Measurements from ENCODE around the gene MDH2. TPM values are rescaled to one million over a fixed set of nuclear protein-coding genes. Genes with fewer than 3 reads are reported as not detected.
"Not testable (repeated sequence)": the region's sequence is repeated elsewhere in the genome, so short reads cannot be mapped to it uniquely, and the experiment has no call there.

The MDH2 gene
- total RNA-seq, 2 donors from 2014 or later = 162 to 170 TPM

DNA sequence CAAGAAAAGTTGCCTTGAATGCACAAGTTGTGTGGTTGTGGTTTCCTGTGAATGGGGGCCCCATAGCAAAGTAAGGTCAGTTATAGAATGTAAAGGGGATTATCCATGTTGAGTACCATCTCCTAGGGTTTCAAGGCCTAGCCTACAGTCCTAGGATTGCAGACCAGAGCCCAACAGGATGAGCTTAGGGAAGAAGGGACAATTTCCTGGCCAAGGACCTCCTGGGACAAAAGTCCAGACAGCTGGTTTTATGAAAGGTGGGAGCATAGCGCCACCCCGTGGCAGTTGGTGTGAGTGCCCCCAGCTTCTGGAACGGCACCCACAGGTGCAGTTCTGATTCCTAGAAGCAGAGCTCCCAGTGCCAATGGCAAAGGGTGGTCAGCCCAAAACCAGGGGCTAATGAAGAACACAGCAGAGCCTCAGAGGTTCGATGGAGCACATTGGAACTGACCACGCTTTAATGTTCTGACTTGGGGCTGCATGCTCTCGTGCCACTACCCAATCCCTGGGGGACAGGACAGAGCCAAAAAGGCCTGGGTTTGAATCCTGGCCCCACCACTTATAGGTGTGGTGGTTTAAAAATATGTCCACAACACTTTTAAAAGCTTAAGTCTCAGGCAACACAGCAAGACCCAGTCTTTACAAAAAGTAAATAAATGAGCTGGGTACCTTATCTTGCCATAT, 27.7 kb upstream of the MDH2 start:
- Mint-ChIP-seq H3K27me3 (ENCODE audit: low read depth) (no peaks in the 10 kb centered on the region), H3K4me3 (peak overlapping the region in 1 of 2 donors; percentile 39), H3K27ac (no peak overlapping the region), H3K9me3 (no peaks in the 10 kb centered on the region), H3K36me3 (ENCODE audit: insufficient read depth in 2 of 2) (peaks cover 6 to 12% of the 10 kb centered on the region in 2 donors), H3K4me1 (ENCODE audit: low read depth) (peaks cover 10% of the 10 kb centered on the region)
- DNase-seq (peak; percentile 70 to 78), ATAC-seq (replicated peaks in 1 of 2) (peak; percentile 64 to 70)

DNA sequence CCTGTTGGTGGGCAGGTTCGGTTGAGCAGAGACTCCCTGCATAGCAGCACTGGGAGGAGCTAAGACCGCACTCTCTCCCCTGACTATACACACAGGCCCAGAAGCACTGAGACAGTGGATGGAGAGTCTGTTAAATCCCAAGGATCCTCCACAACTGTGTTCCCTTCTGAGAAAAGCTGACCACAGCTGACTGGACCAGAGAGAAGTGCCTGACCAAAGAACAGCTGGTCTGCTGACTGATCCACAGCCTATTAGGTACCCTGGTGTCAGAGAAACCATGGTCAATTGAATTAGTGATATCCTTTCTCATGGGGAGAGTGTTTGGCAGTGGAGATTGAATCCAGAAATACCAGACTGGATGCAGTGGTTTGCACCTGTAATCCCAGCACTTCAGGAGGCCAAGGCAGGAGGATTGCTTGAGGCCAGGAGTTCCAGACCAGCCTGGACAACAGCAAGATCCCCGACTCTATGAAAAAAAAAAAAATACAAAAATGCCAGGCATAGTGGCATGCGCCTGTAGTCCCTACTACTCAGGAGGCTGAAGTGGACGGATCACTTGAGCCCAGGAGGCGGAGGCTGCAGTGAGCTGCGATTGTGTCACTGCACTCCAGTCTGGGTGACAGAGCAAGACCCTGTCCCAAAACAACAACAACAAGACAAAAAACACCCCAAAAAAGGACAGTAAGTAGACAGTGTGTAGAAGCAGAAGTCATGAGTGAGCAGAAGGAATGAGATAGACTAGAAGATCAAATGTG, 25.7 kb upstream of the MDH2 start:
- peaks cover 6 to 12% of the 10 kb centered on the region in 2 donors for H3K36me3 Mint-ChIP-seq (ENCODE audit: insufficient read depth in 2 of 2)
- H3K4me1 Mint-ChIP-seq (ENCODE audit: low read depth) = peaks cover 10% of the 10 kb centered on the region
- H3K9me3 Mint-ChIP-seq = no peaks in the 10 kb centered on the region
- ATAC-seq (replicated peaks in 1 of 2) (no peak), DNase-seq (no peak)
- no peaks in the 10 kb centered on the region for H3K27me3 Mint-ChIP-seq (ENCODE audit: low read depth)
- H3K4me3 Mint-ChIP-seq = no peak overlapping the region
- no peak overlapping the region for H3K27ac Mint-ChIP-seq

DNA sequence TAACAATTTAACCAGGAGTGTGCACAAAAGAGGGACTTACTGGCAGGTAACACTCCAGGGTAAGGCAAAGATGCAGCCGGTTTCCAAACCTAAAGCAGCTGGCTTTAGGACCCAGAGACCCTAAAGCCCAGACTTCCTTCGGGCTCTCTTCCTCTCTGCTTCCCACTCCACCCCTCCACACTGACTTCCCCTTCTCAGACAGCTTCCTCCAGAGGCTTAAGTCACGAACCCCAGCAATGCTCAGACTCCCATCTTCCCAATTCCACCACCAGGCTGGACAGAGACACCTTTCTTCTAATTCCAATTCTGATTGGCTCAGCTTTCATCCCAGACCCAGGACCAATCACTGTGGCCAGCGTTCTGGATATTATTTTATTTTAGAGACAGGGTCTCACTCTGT, 24.9 kb upstream of the MDH2 start:
- Mint-ChIP-seq H3K27ac (no peak overlapping the region), H3K9me3 (no peaks in the 10 kb centered on the region), H3K4me1 (ENCODE audit: low read depth) (peaks cover 10% of the 10 kb centered on the region), H3K36me3 (ENCODE audit: insufficient read depth in 2 of 2) (peaks cover 6 to 12% of the 10 kb centered on the region in 2 donors), H3K4me3 (no peak overlapping the region), H3K27me3 (ENCODE audit: low read depth) (no peaks in the 10 kb centered on the region)
- ATAC-seq (replicated peaks in 1 of 2) (no peak), DNase-seq (no peak)

DNA sequence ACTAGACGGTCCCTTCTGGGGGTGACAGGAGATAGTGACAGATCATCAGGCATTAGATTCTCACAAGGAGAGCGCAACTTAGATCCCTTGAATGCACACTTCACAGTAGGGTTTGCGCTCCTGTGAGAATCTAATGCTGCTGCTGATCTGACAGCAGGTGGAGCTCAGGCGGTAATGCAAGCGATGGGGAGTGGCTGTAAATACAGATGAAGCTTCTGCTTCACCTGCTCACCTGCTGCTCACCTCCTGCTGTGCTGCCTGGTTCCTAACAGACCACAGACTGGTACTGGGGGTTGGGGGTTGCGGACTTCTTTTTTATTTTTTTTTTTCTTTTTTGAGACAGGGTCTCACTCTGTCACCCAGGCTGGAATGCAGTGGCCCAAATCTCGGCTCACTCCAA, 18.2 kb upstream of the MDH2 start:
- H3K27me3 Mint-ChIP-seq (ENCODE audit: low read depth); DNase-seq; H3K4me3 Mint-ChIP-seq; H3K4me1 Mint-ChIP-seq (ENCODE audit: low read depth); H3K27ac Mint-ChIP-seq; H3K9me3 Mint-ChIP-seq; H3K36me3 Mint-ChIP-seq (ENCODE audit: insufficient read depth in 2 of 2); ATAC-seq (replicated peaks in 1 of 2): not testable (repeated sequence)

DNA sequence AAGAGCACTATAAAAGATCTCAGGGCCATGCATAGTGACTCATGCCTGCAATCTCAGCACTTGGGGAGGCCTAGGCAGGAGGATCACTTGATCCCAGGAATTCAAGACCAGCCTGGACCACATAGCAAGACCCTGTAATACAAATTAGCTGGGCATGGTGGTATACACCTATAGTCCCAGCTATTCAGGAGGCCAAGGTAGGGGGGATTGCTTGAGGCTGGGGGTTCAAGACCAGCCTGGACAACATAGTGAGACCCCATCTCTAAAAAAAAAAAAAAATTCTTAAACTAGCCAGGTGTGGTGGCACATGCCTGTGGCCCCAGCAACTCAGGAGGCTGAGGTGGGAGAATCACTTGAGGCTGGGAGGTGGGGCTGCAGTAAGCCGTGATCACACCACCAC, 15.9 kb upstream of the MDH2 start:
- H3K9me3 Mint-ChIP-seq = no peaks in the 10 kb centered on the region
- H3K36me3 Mint-ChIP-seq (ENCODE audit: insufficient read depth in 2 of 2) = no peaks in the 10 kb centered on the region
- ATAC-seq (replicated peaks in 1 of 2) = no peak
- no peaks in the 10 kb centered on the region for H3K27me3 Mint-ChIP-seq (ENCODE audit: low read depth)
- no peak overlapping the region for H3K27ac Mint-ChIP-seq
- H3K4me1 Mint-ChIP-seq (ENCODE audit: low read depth) = peaks cover 7% of the 10 kb centered on the region
- DNase-seq = no peak
- H3K4me3 Mint-ChIP-seq = no peak overlapping the region

DNA sequence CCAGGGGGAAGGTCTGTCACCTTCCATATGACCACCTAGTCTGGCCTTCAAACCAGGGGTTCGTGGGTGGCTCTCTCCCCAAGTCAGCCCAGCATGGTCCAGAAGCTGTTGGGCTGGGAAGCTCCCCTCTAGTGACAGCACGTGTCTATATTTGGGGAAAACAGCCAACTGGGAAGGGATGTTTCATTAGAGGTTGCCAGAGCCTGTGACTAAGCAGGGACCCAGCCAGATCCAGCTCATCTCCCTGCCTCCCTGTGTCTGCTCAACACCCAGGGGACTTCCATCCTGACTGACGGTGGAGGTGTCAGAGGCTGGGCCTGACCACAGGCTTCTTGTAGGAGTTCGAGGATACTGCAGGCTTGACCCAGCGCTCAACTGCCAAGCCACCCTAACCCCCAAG, 10.6 kb upstream of the MDH2 start:
- ATAC-seq (replicated peaks in 1 of 2) (no peak), DNase-seq (no peak)
- no peaks in the 10 kb centered on the region for H3K9me3 Mint-ChIP-seq
- no peaks in the 10 kb centered on the region for H3K36me3 Mint-ChIP-seq (ENCODE audit: insufficient read depth in 2 of 2)
- peaks cover 7% of the 10 kb centered on the region for H3K4me1 Mint-ChIP-seq (ENCODE audit: low read depth)
- H3K27ac Mint-ChIP-seq = no peak overlapping the region
- H3K27me3 Mint-ChIP-seq (ENCODE audit: low read depth) = no peaks in the 10 kb centered on the region
- no peak overlapping the region for H3K4me3 Mint-ChIP-seq

DNA sequence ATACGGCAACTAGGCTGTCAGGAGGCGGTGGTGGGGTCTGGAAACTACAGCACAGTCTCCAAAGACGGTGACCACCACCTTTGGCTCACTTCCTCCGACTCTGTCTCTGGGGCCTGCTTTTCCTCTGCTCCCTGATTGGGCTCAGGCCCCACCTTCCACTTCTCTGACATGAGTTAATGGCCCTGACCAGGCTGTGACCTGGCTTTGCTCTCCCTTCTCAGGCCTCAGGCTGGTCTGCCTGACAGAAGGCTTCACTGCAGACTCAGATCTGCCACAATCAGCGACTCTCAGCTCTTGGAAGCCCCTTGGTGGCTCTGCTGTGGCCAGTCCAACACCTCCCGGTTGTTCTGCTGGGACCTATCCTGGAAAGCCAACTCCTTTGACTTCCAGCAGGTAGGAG, 7.8 kb upstream of the MDH2 start:
- Mint-ChIP-seq H3K9me3 (no peaks in the 10 kb centered on the region), H3K36me3 (ENCODE audit: insufficient read depth in 2 of 2) (peaks cover 0 to 2% of the 10 kb centered on the region in 2 donors), H3K4me3 (no peak overlapping the region), H3K27me3 (ENCODE audit: low read depth) (no peaks in the 10 kb centered on the region), H3K4me1 (ENCODE audit: low read depth) (peaks cover 6% of the 10 kb centered on the region), H3K27ac (peak overlapping the region; percentile 44)
- DNase-seq (no peak), ATAC-seq (replicated peaks in 1 of 2) (no peak)

DNA sequence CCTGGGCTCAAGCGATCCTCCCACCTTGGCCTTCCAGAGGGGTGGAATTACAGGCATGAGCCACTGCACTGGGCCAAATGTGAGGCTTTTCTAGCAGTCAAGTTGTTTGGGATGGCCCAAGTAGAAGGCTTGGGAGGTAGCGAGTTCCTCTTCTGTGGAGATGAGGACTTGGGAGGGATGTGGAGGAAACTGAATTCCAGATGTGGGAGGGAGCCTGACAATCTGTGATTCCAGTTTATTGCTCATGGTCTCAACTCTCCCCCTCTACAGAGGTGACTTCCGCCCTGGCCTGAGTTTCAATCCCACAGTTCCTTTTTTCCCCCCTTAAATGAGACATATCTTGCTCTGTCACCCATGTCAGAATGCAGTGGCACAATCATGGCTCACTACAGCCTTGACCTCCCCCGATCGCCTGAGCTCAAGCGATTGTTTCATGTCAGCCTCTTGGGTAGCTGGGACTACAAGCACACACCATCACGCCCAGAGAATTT, 3.5 kb upstream of the MDH2 start:
- no peaks in the 10 kb centered on the region for H3K27me3 Mint-ChIP-seq (ENCODE audit: low read depth)
- H3K27ac Mint-ChIP-seq = no peak overlapping the region
- ATAC-seq (replicated peaks in 1 of 2) = no peak
- peaks cover 6 to 11% of the 10 kb centered on the region in 2 donors for H3K36me3 Mint-ChIP-seq (ENCODE audit: insufficient read depth in 2 of 2)
- peaks cover 22% of the 10 kb centered on the region for H3K4me1 Mint-ChIP-seq (ENCODE audit: low read depth)
- DNase-seq = no peak
- H3K9me3 Mint-ChIP-seq = peaks cover 0 to 2% of the 10 kb centered on the region in 2 donors
- H3K4me3 Mint-ChIP-seq = no peak overlapping the region

DNA sequence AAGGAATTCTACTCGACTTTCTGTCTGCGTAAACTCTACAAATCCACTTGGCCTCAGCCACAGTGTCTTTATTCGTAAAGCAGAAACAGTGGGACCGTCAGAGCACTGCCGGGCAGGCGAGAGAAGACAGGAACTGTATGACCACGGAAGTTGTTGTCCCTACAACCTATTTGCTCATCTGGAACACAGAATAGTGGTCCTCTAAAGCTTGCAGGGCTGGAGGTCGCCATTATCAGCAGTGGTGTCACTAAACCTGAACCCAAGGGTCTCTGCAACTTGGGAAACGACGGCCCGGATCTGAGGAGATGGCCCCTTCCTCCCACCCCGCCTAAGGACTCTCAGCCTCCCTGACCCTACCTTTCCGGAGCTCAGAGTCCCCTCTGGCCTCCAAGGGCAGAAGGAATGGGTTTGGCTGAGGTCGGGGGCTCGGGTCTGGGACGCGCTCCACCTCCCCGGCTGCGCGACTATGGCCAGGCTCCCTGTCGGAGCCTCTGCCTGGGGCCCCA, 548 bp upstream of the MDH2 start:
- peak overlapping the region; percentile 96 to 98 for H3K4me3 Mint-ChIP-seq
- no peak for ATAC-seq (replicated peaks in 1 of 2)
- peaks cover 44% of the 10 kb centered on the region for H3K4me1 Mint-ChIP-seq (ENCODE audit: low read depth)
- peaks cover 11 to 12% of the 10 kb centered on the region in 2 donors for H3K36me3 Mint-ChIP-seq (ENCODE audit: insufficient read depth in 2 of 2)
- DNase-seq = no peak
- H3K27ac Mint-ChIP-seq = peak overlapping the region; percentile 94
- no peaks in the 10 kb centered on the region for H3K27me3 Mint-ChIP-seq (ENCODE audit: low read depth)
- peaks cover 0 to 2% of the 10 kb centered on the region in 2 donors for H3K9me3 Mint-ChIP-seq

DNA sequence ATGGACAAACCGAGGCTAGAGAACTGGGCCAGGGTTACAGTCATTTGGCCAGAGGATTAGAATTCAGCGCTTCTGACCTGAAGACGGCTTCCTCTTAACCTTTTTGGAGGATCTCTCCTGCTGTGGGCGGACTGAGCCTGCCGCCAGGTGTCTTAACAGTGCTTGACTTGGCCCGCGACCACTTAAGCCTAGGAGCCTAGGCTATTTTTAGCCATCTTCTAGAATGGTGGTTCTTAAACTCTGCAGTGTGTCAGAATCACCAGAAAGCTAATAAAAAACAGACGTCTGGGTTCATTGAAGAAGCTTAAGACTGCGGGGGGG, 722 bp downstream of the MDH2 start:
- peak overlapping the region; percentile 96 to 98 for H3K4me3 Mint-ChIP-seq
- peak overlapping the region; percentile 47 for H3K27ac Mint-ChIP-seq
- no peak for ATAC-seq (replicated peaks in 1 of 2)
- peaks cover 51% of the 10 kb centered on the region for H3K4me1 Mint-ChIP-seq (ENCODE audit: low read depth)
- DNase-seq = peak; percentile 20 to 21
- H3K36me3 Mint-ChIP-seq (ENCODE audit: insufficient read depth in 2 of 2) = peaks cover 11 to 14% of the 10 kb centered on the region in 2 donors
- peaks cover 0 to 2% of the 10 kb centered on the region in 2 donors for H3K9me3 Mint-ChIP-seq
- no peaks in the 10 kb centered on the region for H3K27me3 Mint-ChIP-seq (ENCODE audit: low read depth)

DNA sequence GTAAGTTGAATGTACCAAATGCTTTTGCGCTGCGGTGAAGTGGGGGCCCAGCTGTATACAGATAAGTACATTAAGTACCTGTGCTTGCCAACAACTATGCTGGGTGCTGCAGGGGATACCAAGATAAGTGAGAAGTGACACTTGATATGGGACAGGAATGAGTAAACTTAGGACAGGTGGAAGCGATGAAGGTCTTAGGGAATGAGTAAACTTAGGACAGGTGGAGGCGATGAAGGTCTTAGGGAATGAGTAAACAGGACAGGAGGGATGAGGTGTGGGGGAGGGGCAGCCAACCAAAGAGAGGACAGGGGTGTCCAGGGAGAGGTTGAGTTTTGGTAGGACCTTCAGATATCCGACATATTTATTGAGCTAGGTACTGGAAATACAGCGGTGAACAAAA, 1.4 kb downstream of the MDH2 start:
- Mint-ChIP-seq H3K4me1 (ENCODE audit: low read depth) (peaks cover 51% of the 10 kb centered on the region), H3K9me3 (peaks cover 0 to 2% of the 10 kb centered on the region in 2 donors), H3K27me3 (ENCODE audit: low read depth) (no peaks in the 10 kb centered on the region), H3K4me3 (peak overlapping the region; percentile 96 to 98), H3K36me3 (ENCODE audit: insufficient read depth in 2 of 2) (peaks cover 11 to 14% of the 10 kb centered on the region in 2 donors), H3K27ac (peak overlapping the region; percentile 47)
- DNase-seq = no peak
- ATAC-seq (replicated peaks in 1 of 2) = no peak

DNA sequence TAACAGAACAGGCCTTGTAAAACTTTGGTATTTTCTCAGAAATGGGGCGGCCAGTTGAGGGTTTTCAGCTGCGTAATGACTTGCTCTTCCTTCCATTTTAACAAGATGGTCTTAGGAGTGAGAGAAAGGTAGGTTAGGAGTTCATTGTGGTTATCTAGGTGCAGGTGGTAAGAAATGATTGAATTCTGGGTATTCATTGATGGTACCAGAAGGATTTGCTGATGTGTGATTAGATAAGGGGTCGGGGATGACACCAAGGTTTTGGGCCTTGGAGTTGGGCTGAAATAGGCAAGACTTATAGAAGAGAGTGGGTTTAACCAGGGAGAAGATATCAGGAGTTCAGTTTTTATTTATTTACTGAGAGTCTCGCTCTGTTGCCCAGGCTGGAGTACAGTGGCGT, 2.6 kb downstream of the MDH2 start:
- Mint-ChIP-seq H3K9me3 (peaks cover 0 to 2% of the 10 kb centered on the region in 2 donors), H3K4me1 (ENCODE audit: low read depth) (peaks cover 40% of the 10 kb centered on the region), H3K27ac (peak overlapping the region; percentile 66), H3K36me3 (ENCODE audit: insufficient read depth in 2 of 2) (peaks cover 10 to 11% of the 10 kb centered on the region in 2 donors), H3K27me3 (ENCODE audit: low read depth) (no peaks in the 10 kb centered on the region), H3K4me3 (peak overlapping the region; percentile 26 to 31)
- no peak for ATAC-seq (replicated peaks in 1 of 2)
- no peak for DNase-seq

DNA sequence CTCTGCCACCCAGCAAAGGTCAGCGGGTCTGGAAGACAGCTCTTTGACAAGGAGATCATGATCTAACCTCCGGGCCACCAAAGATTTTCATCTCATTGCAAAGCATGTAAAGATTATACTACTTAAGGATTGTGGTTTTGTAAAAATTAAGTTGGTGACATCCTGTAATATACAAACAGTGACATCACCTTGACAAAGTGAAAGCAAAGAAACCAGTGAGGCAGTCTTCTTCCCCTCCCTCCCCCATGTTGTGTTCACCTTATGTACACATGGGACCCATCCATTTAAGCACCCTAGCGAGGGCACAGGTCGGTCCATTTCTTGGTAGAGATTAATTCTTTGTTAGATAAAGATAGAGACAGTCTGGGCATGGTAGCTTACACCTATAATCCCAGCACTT, 3.9 kb downstream of the MDH2 start:
- Mint-ChIP-seq H3K9me3 (peaks cover 0 to 2% of the 10 kb centered on the region in 2 donors), H3K4me1 (ENCODE audit: low read depth) (peaks cover 37% of the 10 kb centered on the region), H3K27me3 (ENCODE audit: low read depth) (no peaks in the 10 kb centered on the region), H3K27ac (peak overlapping the region; percentile 89), H3K4me3 (peak overlapping the region in 1 of 2 donors; percentile 27), H3K36me3 (ENCODE audit: insufficient read depth in 2 of 2) (peaks cover 10 to 11% of the 10 kb centered on the region in 2 donors)
- no peak for ATAC-seq (replicated peaks in 1 of 2)
- DNase-seq = no peak

Data from activated T-cell treated with anti-CD3 and anti-CD28 coated beads, Interleukin-2, amount 50 U/mL, for 72 hours (primary cell).